Ishikawa (cell line): ENCODE data around the gene PCNT.

ENCODE experiments used
- EGR1 ChIP-seq: IDR thresholded peaks from 2 replicates; pipeline ENCODE4 v1.6.1; 2012
- EP300 ChIP-seq: IDR thresholded peaks from 2 replicates; pipeline ENCODE4 v1.6.1; 2012; ENCODE audit warnings: borderline replicate concordance
- FOXM1 ChIP-seq: IDR thresholded peaks from 2 replicates; pipeline ENCODE4 v1.6.1; 2012; ENCODE audit warnings: low read depth, borderline replicate concordance
- NFIC ChIP-seq: IDR thresholded peaks from 2 replicates; pipeline ENCODE4 v1.6.1; 2012
- RAD21 ChIP-seq: IDR thresholded peaks from 2 replicates; pipeline ENCODE4 v1.6.1; 2012; ENCODE audit warnings: low read depth
- REST ChIP-seq: IDR thresholded peaks from 2 replicates; pipeline ENCODE4 v1.6.1; 2012; ENCODE audit warnings: low read depth, mild to moderate bottlenecking
- YY1 ChIP-seq: IDR thresholded peaks from 2 replicates; pipeline ENCODE4 v1.6.1; 2012; ENCODE audit warnings: low read depth
- TF ChIP-seq, protein P1 (sequence below): IDR thresholded peaks from 2 replicates; pipeline ENCODE4 v1.6.1; 2012
- TF ChIP-seq, protein P2 (sequence below): IDR thresholded peaks from 2 replicates; pipeline ENCODE4 v1.6.1; 2012

DNA sequence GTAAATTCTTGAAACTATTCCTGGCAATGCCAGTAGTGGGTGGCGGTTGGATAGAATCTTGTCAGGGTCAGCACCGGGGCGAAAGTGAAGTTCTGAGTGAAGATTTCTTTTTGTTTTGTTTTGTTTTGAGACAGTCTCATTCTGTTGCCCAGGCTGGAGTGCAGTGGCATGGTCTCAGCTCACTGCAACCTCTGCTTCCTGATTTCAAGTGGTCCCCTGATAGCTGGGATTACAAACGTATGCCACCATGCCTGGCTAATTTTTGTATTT lies 33.3 kb downstream of the PCNT start:
- no peak for TF ChIP-seq NFIC
- no peak for TF ChIP-seq YY1
- TF ChIP-seq EGR1 = no peak
- TF ChIP-seq FOXM1 = no peak
- TF ChIP-seq REST = no peak
- TF ChIP-seq, protein P1, sequence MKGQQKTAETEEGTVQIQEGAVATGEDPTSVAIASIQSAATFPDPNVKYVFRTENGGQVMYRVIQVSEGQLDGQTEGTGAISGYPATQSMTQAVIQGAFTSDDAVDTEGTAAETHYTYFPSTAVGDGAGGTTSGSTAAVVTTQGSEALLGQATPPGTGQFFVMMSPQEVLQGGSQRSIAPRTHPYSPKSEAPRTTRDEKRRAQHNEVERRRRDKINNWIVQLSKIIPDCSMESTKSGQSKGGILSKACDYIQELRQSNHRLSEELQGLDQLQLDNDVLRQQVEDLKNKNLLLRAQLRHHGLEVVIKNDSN = no peak
- TF ChIP-seq EP300 = no peak
- no peak for TF ChIP-seq RAD21
- TF ChIP-seq, protein P2, sequence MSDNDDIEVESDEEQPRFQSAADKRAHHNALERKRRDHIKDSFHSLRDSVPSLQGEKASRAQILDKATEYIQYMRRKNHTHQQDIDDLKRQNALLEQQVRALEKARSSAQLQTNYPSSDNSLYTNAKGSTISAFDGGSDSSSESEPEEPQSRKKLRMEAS = no peak
